Mesenchymal stem cell (in vitro differentiated cells and primary cell): ENCODE measurements around the gene MAP3K6.

ENCODE experiments used
- DNase-seq: peaks from one replicate; pipeline ENCODE4 v3.0.0-alpha.2; 2013
- H2AFZ ChIP-seq: one replicate; pipeline ENCODE4 v1.6.1; 2013; ENCODE audit warnings: low read depth, mild to moderate bottlenecking, control low read depth, inconsistent platforms, low read length, moderate library complexity
- H2AK5ac ChIP-seq: 2 replicates; pipeline ENCODE4 v1.6.1; 2013; ENCODE audit warnings: low read length, moderate library complexity, mild to moderate bottlenecking, inconsistent platforms; ENCODE audit not compliant: severe bottlenecking
- H2BK120ac ChIP-seq: one replicate; pipeline ENCODE4 v1.6.1; 2013; ENCODE audit warnings: low read depth, mild to moderate bottlenecking, inconsistent platforms, low read length, moderate library complexity
- H2BK12ac ChIP-seq, 2 experiments: one replicate each; pipeline ENCODE4 v1.6.1; 2013; ENCODE audit warnings: inconsistent platforms in 2 of 2, low read length in 2 of 2, mild to moderate bottlenecking in 2 of 2, moderate library complexity in 2 of 2, control low read depth in 1 of 2
- H2BK15ac ChIP-seq: one replicate; pipeline ENCODE4 v1.6.1; 2013; ENCODE audit warnings: mild to moderate bottlenecking, low read depth, inconsistent platforms; ENCODE audit not compliant: poor library complexity, severe bottlenecking
- H2BK5ac ChIP-seq: 2 replicates; pipeline ENCODE4 v1.6.1; 2013; ENCODE audit warnings: low read depth, mild to moderate bottlenecking, low read length, control low read depth, inconsistent platforms; ENCODE audit not compliant: poor library complexity, severe bottlenecking
- H3K14ac ChIP-seq, 2 experiments: one replicate each; pipeline ENCODE4 v1.6.1; 2013; ENCODE audit warnings: inconsistent platforms in 2 of 2, low read length in 2 of 2, control low read depth in 1 of 2, mild to moderate bottlenecking in 1 of 2, moderate library complexity in 1 of 2
- H3K18ac ChIP-seq, 2 experiments: one replicate each; pipeline ENCODE4 v1.6.1; 2013; ENCODE audit warnings: inconsistent platforms in 2 of 2, low read length in 2 of 2, control low read depth in 1 of 2, low read depth in 1 of 2, mild to moderate bottlenecking in 1 of 2
- H3K23ac ChIP-seq, 2 experiments: one replicate each; pipeline ENCODE4 v1.6.1; 2013; ENCODE audit warnings: inconsistent platforms in 2 of 2, low read length in 2 of 2, mild to moderate bottlenecking in 2 of 2, moderate library complexity in 2 of 2, control low read depth in 1 of 2
- H3K27ac ChIP-seq: 2 replicates; pipeline ENCODE4 v1.5.1; 2013; ENCODE audit warnings: mild to moderate bottlenecking, moderate library complexity, low read length, control low read depth, inconsistent platforms; ENCODE audit not compliant: poor library complexity, severe bottlenecking
- H3K27me3 ChIP-seq, 2 experiments: 2 replicates each; pipeline versions ENCODE4 v1.6.1 to v1.7.0; 2013; ENCODE audit warnings: low read length in 2 of 2, mild to moderate bottlenecking in 2 of 2, moderate library complexity in 2 of 2, control low read depth in 1 of 2, inconsistent platforms in 1 of 2; ENCODE audit not compliant: control insufficient read depth in 1 of 2, insufficient read depth in 1 of 2
- H3K36me3 ChIP-seq, 2 experiments: 2 replicates each; pipeline versions ENCODE4 v1.6.1 to v1.7.0; 2013; ENCODE audit warnings: low read length in 2 of 2, control low read depth in 1 of 2, inconsistent platforms in 1 of 2, low read depth in 1 of 2, mild to moderate bottlenecking in 1 of 2; ENCODE audit not compliant: insufficient read depth in 2 of 2, control insufficient read depth in 1 of 2
- H3K4ac ChIP-seq, 2 experiments: one replicate each; pipeline ENCODE4 v1.6.1; 2013; ENCODE audit warnings: inconsistent platforms in 2 of 2, low read length in 2 of 2, mild to moderate bottlenecking in 2 of 2, moderate library complexity in 2 of 2, control low read depth in 1 of 2, low read depth in 1 of 2
- H3K4me1 ChIP-seq: 2 replicates; pipeline ENCODE4 v1.6.1; 2013; ENCODE audit warnings: low read depth, low read length, control low read depth; ENCODE audit not compliant: control insufficient read depth, insufficient read depth
- H3K4me2 ChIP-seq: 2 replicates; pipeline ENCODE4 v1.6.1; 2013; ENCODE audit warnings: low read length, mild to moderate bottlenecking, inconsistent platforms; ENCODE audit not compliant: poor library complexity, severe bottlenecking
- H3K4me3 ChIP-seq, 2 experiments: 2 replicates each; pipeline versions ENCODE4 v1.5.1 to v1.7.0; 2013; ENCODE audit warnings: low read length in 2 of 2, mild to moderate bottlenecking in 2 of 2, control low read depth in 1 of 2, low read depth in 1 of 2; ENCODE audit not compliant: insufficient read depth in 1 of 2
- H3K79me1 ChIP-seq: replicated peaks from 2 replicates; pipeline ENCODE4 v1.6.1; 2013; ENCODE audit warnings: mild to moderate bottlenecking, control low read depth, low read length, inconsistent platforms; ENCODE audit not compliant: poor library complexity, severe bottlenecking
- H3K9ac ChIP-seq: 2 replicates; pipeline ENCODE4 v1.7.0; 2013; ENCODE audit warnings: mild to moderate bottlenecking, low read length, moderate library complexity
- H3K9me3 ChIP-seq: 2 replicates; pipeline ENCODE4 v1.7.0; 2013; ENCODE audit warnings: mild to moderate bottlenecking, low read length; ENCODE audit not compliant: control insufficient read depth
- H4K8ac ChIP-seq: one replicate; pipeline ENCODE4 v1.6.1; 2013; ENCODE audit warnings: inconsistent platforms, mild to moderate bottlenecking, low read length, moderate library complexity
- H4K91ac ChIP-seq: one replicate; pipeline ENCODE4 v1.6.1; 2013; ENCODE audit warnings: mild to moderate bottlenecking, low read length, inconsistent platforms
- WGBS: methylation state at CpG from one replicate; pipeline ENCODE4 v1.1.7; 2013; ENCODE audit warnings: mixed read lengths; 5-methylcytosine and 5-hydroxymethylcytosine counted together

MAP3K6 gene

DNA sequence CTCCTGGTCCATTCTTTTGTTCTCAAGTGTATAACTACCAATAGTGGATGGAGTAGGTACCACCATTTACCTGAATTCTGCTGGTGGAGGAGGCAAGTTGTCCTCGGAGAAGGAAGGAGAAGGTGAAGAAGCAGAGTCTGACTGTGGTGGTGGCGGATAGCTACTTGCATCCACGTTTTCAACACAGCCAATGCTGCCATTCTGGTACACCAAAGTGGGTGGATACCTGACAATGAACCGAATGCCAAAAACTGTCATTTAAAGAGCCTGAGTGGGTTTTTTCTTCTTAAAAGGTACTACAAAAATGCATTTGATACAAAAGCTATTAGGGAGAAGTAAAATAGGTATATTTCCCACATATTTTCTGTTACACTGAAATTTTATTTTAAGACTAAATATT lies 45.7 kb upstream of the MAP3K6 start:
- no peak overlapping the region for H2AFZ ChIP-seq
- H4K8ac ChIP-seq: no peak overlapping the region
- H3K9ac ChIP-seq: no peak overlapping the region
- no peak overlapping the region for H3K4me2 ChIP-seq
- no peak overlapping the region for H2AK5ac ChIP-seq
- H3K79me1 ChIP-seq: peaks cover 42% of the 10 kb centered on the region
- no peaks in the 10 kb centered on the region for H3K9me3 ChIP-seq
- H3K27me3 ChIP-seq: no peaks in the 10 kb centered on the region
- H4K91ac ChIP-seq: no peak overlapping the region
- H3K23ac ChIP-seq: no peak overlapping the region
- no peak overlapping the region for H2BK15ac ChIP-seq
- no peak overlapping the region for H2BK12ac ChIP-seq
- no peak for DNase-seq
- no peaks in the 10 kb centered on the region for H3K4me1 ChIP-seq
- H3K27ac ChIP-seq: no peak overlapping the region
- H3K18ac ChIP-seq: no peak overlapping the region
- no peak overlapping the region for H2BK120ac ChIP-seq
- 100% methylated on average over 4 of the region's 4 CpGs for WGBS
- no peak overlapping the region for H2BK5ac ChIP-seq
- H3K36me3 ChIP-seq: peaks cover 48 to 95% of the 10 kb centered on the region in 2 experiments
- H3K14ac ChIP-seq: no peak overlapping the region
- no peak overlapping the region for H3K4me3 ChIP-seq
- no peak overlapping the region for H3K4ac ChIP-seq

DNA sequence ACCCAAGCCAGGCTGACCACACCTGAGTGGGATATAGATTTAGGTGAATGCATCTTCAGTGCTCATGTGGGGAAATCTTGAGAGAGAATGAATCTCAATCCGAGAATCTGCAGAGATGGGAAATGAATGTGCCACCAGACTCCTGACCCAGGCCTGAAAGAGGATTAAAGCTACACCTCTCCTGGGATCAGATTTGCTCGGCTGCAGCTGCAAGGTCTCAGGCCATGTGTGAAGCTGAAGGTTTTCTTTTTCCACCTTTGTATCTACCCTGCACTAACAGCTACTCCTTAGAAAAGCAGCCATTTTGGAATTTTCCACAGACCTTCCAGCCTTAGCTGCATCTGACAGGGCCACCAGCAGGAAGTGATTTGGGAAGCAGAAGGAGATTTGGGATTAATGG lies 43.9 kb upstream of the MAP3K6 start:
- H3K27me3 ChIP-seq: no peaks in the 10 kb centered on the region
- H2BK5ac ChIP-seq: no peak overlapping the region
- no peak overlapping the region for H3K18ac ChIP-seq
- H2AK5ac ChIP-seq: no peak overlapping the region
- H3K9ac ChIP-seq: no peak overlapping the region
- H3K36me3 ChIP-seq: peaks cover 58 to 92% of the 10 kb centered on the region in 2 experiments
- H3K9me3 ChIP-seq: no peaks in the 10 kb centered on the region
- H3K14ac ChIP-seq: no peak overlapping the region
- peaks cover 6% of the 10 kb centered on the region for H3K4me1 ChIP-seq
- no peak overlapping the region for H3K4me3 ChIP-seq
- no peak for DNase-seq
- no peak overlapping the region for H2BK120ac ChIP-seq
- H3K23ac ChIP-seq: no peak overlapping the region
- no peak overlapping the region for H3K4me2 ChIP-seq
- no peak overlapping the region for H4K91ac ChIP-seq
- H2BK12ac ChIP-seq: no peak overlapping the region
- 100% methylated on average over 2 of the region's 2 CpGs for WGBS
- H2AFZ ChIP-seq: no peak overlapping the region
- H4K8ac ChIP-seq: no peak overlapping the region
- H2BK15ac ChIP-seq: no peak overlapping the region
- H3K79me1 ChIP-seq: peaks cover 37% of the 10 kb centered on the region
- H3K27ac ChIP-seq: no peak overlapping the region
- no peak overlapping the region for H3K4ac ChIP-seq

DNA sequence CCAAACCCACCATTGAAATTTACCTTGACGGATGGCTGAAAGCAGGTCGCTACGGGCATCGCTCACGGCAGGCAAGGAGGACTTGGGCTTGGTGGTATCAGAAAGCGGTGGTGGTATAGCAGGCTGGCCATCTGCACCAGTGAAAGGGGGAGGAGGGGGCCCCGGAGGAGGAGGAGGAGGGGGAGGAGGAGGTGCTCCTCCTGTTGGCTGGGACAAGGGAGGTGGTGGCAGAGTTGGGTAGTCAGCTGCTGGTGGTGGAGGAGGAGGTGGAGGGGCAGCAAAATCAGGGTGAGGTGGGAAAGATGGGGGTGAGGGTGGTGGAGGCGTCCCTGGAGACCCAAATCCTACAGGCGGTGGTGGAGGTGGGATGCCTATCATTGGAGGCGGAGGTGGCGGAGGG lies 42.9 kb upstream of the MAP3K6 start:
- Histone ChIP-seq H3K4ac (no peak overlapping the region), H3K27ac (no peak overlapping the region), H4K8ac (no peak overlapping the region), H3K4me3 (no peak overlapping the region), H3K79me1 (peaks cover 32% of the 10 kb centered on the region), H3K9ac (no peak overlapping the region), H3K18ac (no peak overlapping the region), H3K4me2 (no peak overlapping the region), H3K14ac (no peak overlapping the region), H3K36me3 (peaks cover 54 to 83% of the 10 kb centered on the region in 2 experiments), H3K4me1 (peaks cover 12% of the 10 kb centered on the region), H2BK5ac (no peak overlapping the region), H2AFZ (no peak overlapping the region), H3K9me3 (no peaks in the 10 kb centered on the region), H2BK15ac (no peak overlapping the region), H3K23ac (no peak overlapping the region), H2AK5ac (no peak overlapping the region), H2BK12ac (no peak overlapping the region), H4K91ac (no peak overlapping the region), H3K27me3 (no peaks in the 10 kb centered on the region), H2BK120ac (no peak overlapping the region)
- 94% methylated on average over 10 of the region's 11 CpGs for WGBS
- DNase-seq: no peak

DNA sequence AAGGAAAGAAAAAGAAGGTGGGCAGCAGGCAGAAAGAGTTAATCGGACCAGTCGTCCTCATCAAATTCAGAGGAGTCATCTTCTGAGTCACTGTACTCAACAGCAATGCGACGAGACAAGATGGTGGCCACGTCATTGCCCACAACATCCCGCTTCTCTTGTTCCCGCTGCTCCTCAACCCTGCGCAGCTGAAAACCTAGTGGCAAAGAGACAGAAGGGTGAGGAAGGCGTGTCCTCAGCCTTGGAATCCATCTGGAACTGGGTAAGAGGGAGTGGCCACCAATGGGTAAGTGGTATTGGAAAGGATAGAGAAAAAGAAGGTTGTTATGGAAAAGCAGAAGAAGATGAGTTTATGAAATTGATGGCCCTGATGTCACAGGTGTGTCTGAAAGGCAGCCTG lies 41.4 kb upstream of the MAP3K6 start:
- Histone ChIP-seq H3K79me1 (peaks cover 20% of the 10 kb centered on the region), H2BK120ac (no peak overlapping the region), H2BK5ac (no peak overlapping the region), H3K4me3 (no peak overlapping the region), H2BK12ac (no peak overlapping the region), H3K4me1 (peaks cover 22% of the 10 kb centered on the region), H3K9me3 (no peaks in the 10 kb centered on the region), H3K18ac (no peak overlapping the region), H2AFZ (no peak overlapping the region), H3K36me3 (peaks cover 55 to 69% of the 10 kb centered on the region in 2 experiments), H3K23ac (no peak overlapping the region), H2AK5ac (no peak overlapping the region), H3K14ac (no peak overlapping the region), H3K27me3 (no peaks in the 10 kb centered on the region), H3K4ac (no peak overlapping the region), H3K27ac (no peak overlapping the region), H3K9ac (no peak overlapping the region), H4K8ac (no peak overlapping the region), H4K91ac (no peak overlapping the region), H3K4me2 (no peak overlapping the region), H2BK15ac (no peak overlapping the region)
- WGBS: 96% methylated on average over 9 of the region's 9 CpGs
- DNase-seq: no peak
